Upper lobe of left lung (tissue), 6 donors: ENCODE measurements around the gene ATF5. TPM values are rescaled to one million over a fixed set of nuclear protein-coding genes. Genes with fewer than 3 reads are reported as not detected.
"Not testable (repeated sequence)": the region's sequence is repeated elsewhere in the genome, so short reads cannot be mapped to it uniquely, and the experiment has no call there.

Experiments
- ATAC-seq, 2 donors: fragments of 200-7000 bp; cut with Tn5 transposase; one replicate each; pipeline ENCODE4 v1.9.1; 2022; ENCODE audit warnings: mild to moderate bottlenecking in 2 of 2, moderate library complexity in 2 of 2; ENCODE audit not compliant: low FRiP score in 2 of 2
- DNase-seq, 2 donors: peaks; one replicate each; pipeline ENCODE4 v3.0.0-alpha.2; 2019 to 2020
- H3K27ac ChIP-seq, 4 donors: fragments of 200-600 bp; sonication (generic); one replicate each; pipeline ENCODE4 v1.5.1; 2016 to 2019
- H3K27me3 ChIP-seq, 4 donors: fragments of 200-600 bp; sonication (generic); one replicate each; pipeline ENCODE4 v1.5.1; 2017 to 2019
- H3K36me3 ChIP-seq, 4 donors: fragments of 200-600 bp; sonication (generic); one replicate each; pipeline ENCODE4 v1.5.1; 2016 to 2019
- H3K4me1 ChIP-seq, 4 donors: fragments of 200-600 bp; sonication (generic); one replicate each; pipeline ENCODE4 v1.5.1; 2018 to 2019
- H3K4me3 ChIP-seq, 4 donors: fragments of 200-600 bp; sonication (generic); one replicate each; pipeline ENCODE4 v1.5.1; 2017 to 2019; ENCODE audit warnings: mild to moderate bottlenecking in 2 of 4, moderate library complexity in 1 of 4
- H3K9me3 ChIP-seq, 4 donors: fragments of 200-600 bp; sonication (generic); one replicate each; pipeline ENCODE4 v1.5.1; 2018 to 2019
- EP300 ChIP-seq, 4 donors: sonication (generic); formaldehyde crosslinking; IDR thresholded peaks; one replicate each; pipeline ENCODE4 v1.5.1; 2017; ENCODE audit warnings: antibody characterized with exemption in 4 of 4, control low read depth in 2 of 4
- POLR2A ChIP-seq, 4 donors: fragments of 450-650 bp; IDR thresholded peaks; one replicate each; pipeline ENCODE4 v1.5.1; 2016 to 2017; ENCODE audit warnings: antibody characterized with exemption in 4 of 4, mild to moderate bottlenecking in 2 of 4
- POLR2AphosphoS5 ChIP-seq, 2 donors: sonication (generic); formaldehyde crosslinking; IDR thresholded peaks; one replicate each; pipeline ENCODE4 v1.5.1; 2017; ENCODE audit warnings: antibody characterized with exemption in 2 of 2
- WGBS, 2 donors: methylation state at CpG; one replicate each; pipeline ENCODE4 v1.1.5; 2017 to 2018; 5-methylcytosine and 5-hydroxymethylcytosine counted together
- total RNA-seq, 6 donors: library from RNA; depleted of rRNA in 4 of 6; stranded (reverse); fragments of >200 nt in 4 of 6; gene quantifications; one replicate each; pipeline versions ENCODE4 v1.1.0 to v1.2.1, GENCODE V29; 2016 to 2021
- TF ChIP-seq, protein P1 (sequence below), 6 experiments: fragments of 450-650 bp in 4 of 6; fragments of 200-600 bp in 2 of 6; sonication (generic) in 2 of 6; IDR thresholded peaks; one replicate each; pipeline ENCODE4 v1.5.1; 2016 to 2019; ENCODE audit warnings: antibody characterized with exemption in 6 of 6
- donor health status: DM: no; HTN: no; CAD: no; lungs with moderate emphysema.
- donor health status: DM: no; HTN: yes; CAD: no; lungs with severe emphysema.

Gene ATF5
- total RNA-seq, 6 donors from 2014 or later: 10.0 to 25.8 (median 15.3) TPM

DNA sequence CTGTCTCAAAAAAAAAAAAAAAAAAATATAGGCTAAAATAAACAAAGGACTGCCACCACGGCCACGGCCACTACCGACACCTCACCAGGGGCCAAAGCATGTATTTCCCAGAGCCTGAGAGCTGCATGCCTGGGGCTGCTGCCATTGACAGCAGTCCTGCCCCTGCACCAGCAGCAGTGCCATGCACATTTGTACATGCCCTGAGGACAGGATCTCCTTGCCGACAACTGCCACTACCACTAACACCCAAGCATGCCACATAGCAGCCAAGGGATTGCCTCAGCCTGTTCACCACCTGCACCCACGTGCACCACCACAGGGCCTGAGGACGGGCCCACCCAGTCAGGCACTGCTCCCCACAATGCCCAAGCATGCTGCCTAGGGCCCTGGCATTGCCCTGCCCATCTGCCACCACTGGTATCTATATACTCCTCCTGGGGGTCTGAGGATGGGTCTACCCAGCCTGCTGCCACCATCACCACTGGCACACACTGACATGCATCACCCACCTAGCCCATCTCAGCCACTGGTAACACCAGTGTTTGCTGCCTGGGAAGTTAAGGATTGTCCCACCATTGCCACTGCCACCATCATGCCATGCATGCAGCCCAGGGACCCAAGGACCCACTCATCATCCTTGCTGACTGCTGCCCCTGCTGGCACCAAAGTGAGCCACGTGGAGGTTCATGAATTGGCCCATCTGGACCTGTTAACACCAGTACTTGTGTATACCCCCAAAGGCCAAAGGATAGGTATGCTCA lies 10.9 kb downstream of the ATF5 start:
- 51 to 59% methylated on average over 5 to 7 of the region's 7 CpGs for WGBS, 2 donors
- no peak for ATAC-seq

DNA sequence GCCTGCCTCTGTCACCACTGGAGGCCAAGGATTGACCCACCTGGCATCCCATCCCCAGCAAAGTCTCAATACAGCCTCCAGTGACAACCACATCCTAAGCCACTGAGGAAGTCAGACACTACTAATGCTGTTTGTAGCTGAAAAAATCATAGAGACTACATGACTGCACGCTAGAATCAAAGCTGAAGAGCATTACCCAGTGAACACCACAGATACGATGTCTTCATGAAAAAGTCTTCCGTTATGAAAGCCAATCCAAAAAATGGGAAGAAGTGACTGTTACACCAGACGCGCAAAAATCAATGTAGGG lies 11.4 kb downstream of the ATF5 start:
- no peak for ATAC-seq
- 90 to 99% methylated on average over 5 of the region's 5 CpGs for WGBS, 2 donors
- no peak overlapping the region for H3K27ac ChIP-seq
- DNase-seq: no peak
- no peaks in the 10 kb centered on the region for H3K27me3 ChIP-seq
- H3K36me3 ChIP-seq: no peaks in the 10 kb centered on the region
- no peaks in the 10 kb centered on the region for H3K9me3 ChIP-seq
- no peak overlapping the region for H3K4me3 ChIP-seq
- peaks cover 5 to 12% (median 9%) of the 10 kb centered on the region in 4 donors for H3K4me1 ChIP-seq
- TF ChIP-seq, protein P1, sequence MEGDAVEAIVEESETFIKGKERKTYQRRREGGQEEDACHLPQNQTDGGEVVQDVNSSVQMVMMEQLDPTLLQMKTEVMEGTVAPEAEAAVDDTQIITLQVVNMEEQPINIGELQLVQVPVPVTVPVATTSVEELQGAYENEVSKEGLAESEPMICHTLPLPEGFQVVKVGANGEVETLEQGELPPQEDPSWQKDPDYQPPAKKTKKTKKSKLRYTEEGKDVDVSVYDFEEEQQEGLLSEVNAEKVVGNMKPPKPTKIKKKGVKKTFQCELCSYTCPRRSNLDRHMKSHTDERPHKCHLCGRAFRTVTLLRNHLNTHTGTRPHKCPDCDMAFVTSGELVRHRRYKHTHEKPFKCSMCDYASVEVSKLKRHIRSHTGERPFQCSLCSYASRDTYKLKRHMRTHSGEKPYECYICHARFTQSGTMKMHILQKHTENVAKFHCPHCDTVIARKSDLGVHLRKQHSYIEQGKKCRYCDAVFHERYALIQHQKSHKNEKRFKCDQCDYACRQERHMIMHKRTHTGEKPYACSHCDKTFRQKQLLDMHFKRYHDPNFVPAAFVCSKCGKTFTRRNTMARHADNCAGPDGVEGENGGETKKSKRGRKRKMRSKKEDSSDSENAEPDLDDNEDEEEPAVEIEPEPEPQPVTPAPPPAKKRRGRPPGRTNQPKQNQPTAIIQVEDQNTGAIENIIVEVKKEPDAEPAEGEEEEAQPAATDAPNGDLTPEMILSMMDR (IDR thresholded peaks at IDR 0.05): no peak
- no peak for TF ChIP-seq POLR2A (IDR thresholded peaks at IDR 0.05)
- no peak for TF ChIP-seq POLR2AphosphoS5 (IDR thresholded peaks at IDR 0.05)
- TF ChIP-seq EP300 (IDR thresholded peaks at IDR 0.05): no peak

More for the DNA sequence above, 10.9 kb downstream of the ATF5 start:
- no peaks in the 10 kb centered on the region for H3K27me3 ChIP-seq
- TF ChIP-seq EP300 (IDR thresholded peaks at IDR 0.05) (no peak), POLR2AphosphoS5 (IDR thresholded peaks at IDR 0.05) (no peak), POLR2A (IDR thresholded peaks at IDR 0.05) (no peak)
- TF ChIP-seq, protein P1 (IDR thresholded peaks at IDR 0.05): no peak
- no peaks in the 10 kb centered on the region for H3K36me3 ChIP-seq
- no peaks in the 10 kb centered on the region for H3K9me3 ChIP-seq
- no peak for DNase-seq
- H3K4me1 ChIP-seq: peaks cover 5 to 12% (median 9%) of the 10 kb centered on the region in 4 donors
- H3K4me3 ChIP-seq: no peak overlapping the region
- H3K27ac ChIP-seq: no peak overlapping the region

DNA sequence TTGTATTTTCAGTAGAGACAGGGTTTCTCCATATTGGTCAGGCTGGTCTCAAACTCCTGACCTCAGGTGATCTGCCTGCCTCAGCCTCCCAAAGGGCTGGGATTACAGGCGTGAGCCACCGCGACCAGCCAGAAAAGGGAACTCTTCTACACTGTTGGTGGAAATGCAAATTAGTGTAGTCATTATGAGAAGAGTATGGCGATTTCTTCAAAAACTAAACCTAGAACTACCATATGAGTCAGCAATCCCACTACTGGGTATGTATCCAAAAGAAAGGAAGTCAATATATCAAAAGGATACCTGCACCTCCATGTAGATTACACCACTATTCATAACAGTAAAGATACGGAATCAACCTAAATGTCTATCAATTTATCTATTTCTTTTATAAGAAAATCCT lies 15.6 kb downstream of the ATF5 start:
- not testable (repeated sequence) for H3K27ac ChIP-seq, DNase-seq, H3K4me3 ChIP-seq, H3K9me3 ChIP-seq, H3K36me3 ChIP-seq, H3K27me3 ChIP-seq, H3K4me1 ChIP-seq
- peak in 1 of 2 donors; percentile 36 for ATAC-seq
- WGBS, 2 donors: 67 to 71% methylated on average over 5 of the region's 5 CpGs

DNA sequence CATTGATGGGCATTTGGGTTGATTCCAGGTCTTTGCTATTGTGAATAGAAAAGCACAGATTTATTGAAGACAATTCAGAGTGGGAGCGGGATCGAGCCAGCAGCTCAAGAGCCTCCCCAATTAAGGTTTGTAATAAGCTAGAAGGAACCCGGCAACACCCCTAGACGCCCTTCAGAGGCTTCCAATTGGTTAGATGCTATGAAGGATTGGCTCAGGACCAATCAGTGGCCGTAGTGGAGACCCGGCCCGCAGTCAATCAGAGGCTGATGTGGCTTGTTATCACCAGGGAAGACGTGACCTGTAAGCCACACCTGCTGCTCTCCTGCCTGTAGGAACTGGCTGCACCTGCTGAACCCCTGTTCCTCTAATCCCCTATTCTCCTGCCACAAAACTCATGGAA lies 17.4 kb downstream of the ATF5 start:
- H3K27me3 ChIP-seq: no peaks in the 10 kb centered on the region
- H3K36me3 ChIP-seq: no peaks in the 10 kb centered on the region
- DNase-seq (no peak), ATAC-seq (no peak)
- no peak overlapping the region for H3K27ac ChIP-seq
- H3K9me3 ChIP-seq: no peaks in the 10 kb centered on the region
- no peak overlapping the region for H3K4me3 ChIP-seq
- H3K4me1 ChIP-seq: no peaks in the 10 kb centered on the region
- WGBS, 2 donors: 83 to 90% methylated on average over 8 of the region's 8 CpGs
- TF ChIP-seq POLR2A (IDR thresholded peaks at IDR 0.05) (no peak), EP300 (IDR thresholded peaks at IDR 0.05) (no peak), POLR2AphosphoS5 (IDR thresholded peaks at IDR 0.05) (no peak)
- TF ChIP-seq, protein P1 (IDR thresholded peaks at IDR 0.05): no peak

DNA sequence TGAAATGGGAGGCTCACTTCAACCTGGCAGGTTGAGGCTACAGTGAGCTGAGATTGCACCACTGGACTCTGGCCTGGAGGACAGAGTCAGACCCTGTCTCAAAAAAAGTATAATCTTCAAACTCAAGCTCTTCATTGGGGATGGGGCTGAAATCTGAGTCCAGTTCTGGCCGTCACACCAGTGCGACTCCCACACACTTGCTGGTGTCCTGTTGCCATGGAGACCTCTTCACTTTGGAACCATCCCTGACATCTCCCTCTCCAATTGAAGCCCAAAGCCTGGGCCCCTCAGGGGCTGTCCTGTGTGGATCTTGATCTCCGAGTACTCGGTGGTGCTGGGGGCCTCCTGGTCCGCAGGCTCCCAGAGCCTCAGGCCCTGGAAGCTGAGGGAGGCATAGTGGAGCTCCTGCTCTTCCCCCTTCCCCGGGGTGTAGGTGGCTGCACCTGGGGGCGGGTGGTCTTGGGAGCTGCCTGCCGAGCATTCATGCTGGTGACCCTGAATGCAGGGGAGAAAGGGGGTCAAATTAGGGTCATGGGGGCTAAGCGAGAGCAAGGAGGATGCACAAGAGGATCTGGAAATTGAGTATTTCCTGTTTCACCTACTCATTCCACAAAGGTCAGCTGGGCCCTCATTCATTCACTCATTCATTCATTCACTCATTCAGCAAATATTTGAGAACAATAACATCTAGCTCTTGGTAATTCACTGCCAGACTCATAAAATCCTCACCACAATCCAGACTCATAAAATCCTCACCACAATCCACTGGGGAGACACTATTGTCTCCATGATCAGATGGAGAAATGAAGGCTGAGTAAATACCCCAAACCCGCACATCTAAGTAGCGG lies 21.0 kb downstream of the ATF5 start:
- DNase-seq (no peak), ATAC-seq (no peak)
- 76 to 91% methylated on average over 5 to 8 of the region's 11 CpGs for WGBS, 2 donors

More for the DNA sequence above, 21.0 kb downstream of the ATF5 start:
- TF ChIP-seq, protein P1 (IDR thresholded peaks at IDR 0.05): no peak
- TF ChIP-seq POLR2AphosphoS5 (IDR thresholded peaks at IDR 0.05) (no peak), POLR2A (IDR thresholded peaks at IDR 0.05) (no peak)
- Histone ChIP-seq H3K4me1 (peaks cover 11 to 20% (median 15%) of the 10 kb centered on the region in 4 donors), H3K4me3 (no peak overlapping the region), H3K27me3 (no peaks in the 10 kb centered on the region), H3K9me3 (no peaks in the 10 kb centered on the region), H3K27ac (no peak overlapping the region), H3K36me3 (no peaks in the 10 kb centered on the region)
